Stimulated activated naive B cell treated with anti-CD40 and anti-IgM and Interleukin-4, amounts not matched to agents 10 μg/mL and 1 μg/mL and 100 μg/mL, for 72 hours (primary cell): ENCODE data around the gene OPRD1.
"Not testable (repeated sequence)": the region's sequence is repeated elsewhere in the genome, so short reads cannot be mapped to it uniquely, and the experiment has no call there.

Experiments
- ATAC-seq, 2 donors: fragments of 150-1000 bp; cut with Tn5 transposase; replicated peaks; 2 replicates each; pipeline ENCODE4 v1.10.0; 2021; ENCODE audit warnings: moderate library complexity in 1 of 2
- DNase-seq: peaks from one replicate; pipeline ENCODE4 v3.0.0; 2021
- H3K27ac Mint-ChIP-seq: one replicate; pipeline ENCODE4 v1.8.0; 2022; ENCODE audit warnings: mild to moderate bottlenecking, mixed read lengths
- H3K27me3 Mint-ChIP-seq, 2 donors: one replicate each; pipeline ENCODE4 v1.8.0; 2022; ENCODE audit warnings: mixed read lengths in 2 of 2
- H3K36me3 Mint-ChIP-seq, 2 donors: one replicate each; pipeline ENCODE4 v1.8.0; 2022; ENCODE audit warnings: mixed read lengths in 2 of 2, mild to moderate bottlenecking in 1 of 2
- H3K4me1 Mint-ChIP-seq, 2 donors: one replicate each; pipeline ENCODE4 v1.8.0; 2022; ENCODE audit warnings: mixed read lengths in 2 of 2, mild to moderate bottlenecking in 1 of 2
- H3K4me3 Mint-ChIP-seq, 2 donors: one replicate each; pipeline ENCODE4 v1.8.0; 2022; ENCODE audit warnings: mild to moderate bottlenecking in 2 of 2, mixed read lengths in 2 of 2, moderate library complexity in 1 of 2
- H3K9me3 Mint-ChIP-seq, 2 donors: one replicate each; pipeline ENCODE4 v1.8.0; 2022; ENCODE audit warnings: mixed read lengths in 2 of 2, mild to moderate bottlenecking in 1 of 2

Gene OPRD1

DNA sequence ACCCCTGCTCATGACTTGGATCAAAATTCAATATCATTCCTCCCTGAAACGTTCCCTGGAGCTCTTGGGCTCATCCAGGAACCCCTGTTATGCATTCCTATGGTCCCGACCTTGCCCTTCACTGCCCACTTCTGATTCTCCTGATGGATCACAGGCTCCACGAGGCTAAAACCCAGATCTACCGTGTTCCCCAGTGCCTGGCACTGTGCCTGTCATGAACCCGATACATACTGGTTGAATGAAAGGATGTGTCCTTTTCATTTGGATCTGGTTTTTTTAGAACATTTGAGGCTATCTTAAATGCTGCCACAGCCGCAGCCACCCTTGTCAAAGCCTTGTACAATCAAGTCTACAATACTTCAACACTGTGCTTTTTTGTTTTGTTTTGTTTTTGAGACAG, 22.2 kb upstream of the OPRD1 start:
- H3K4me3 Mint-ChIP-seq, result no peak overlapping the region
- H3K4me1 Mint-ChIP-seq, result peaks cover 4 to 10% of the 10 kb centered on the region in 2 donors
- no peak for DNase-seq
- no peak for ATAC-seq
- no peaks in the 10 kb centered on the region for H3K36me3 Mint-ChIP-seq
- H3K27ac Mint-ChIP-seq, result no peak overlapping the region
- H3K9me3 Mint-ChIP-seq, result no peaks in the 10 kb centered on the region
- H3K27me3 Mint-ChIP-seq, result peaks cover 3 to 5% of the 10 kb centered on the region in 2 donors

DNA sequence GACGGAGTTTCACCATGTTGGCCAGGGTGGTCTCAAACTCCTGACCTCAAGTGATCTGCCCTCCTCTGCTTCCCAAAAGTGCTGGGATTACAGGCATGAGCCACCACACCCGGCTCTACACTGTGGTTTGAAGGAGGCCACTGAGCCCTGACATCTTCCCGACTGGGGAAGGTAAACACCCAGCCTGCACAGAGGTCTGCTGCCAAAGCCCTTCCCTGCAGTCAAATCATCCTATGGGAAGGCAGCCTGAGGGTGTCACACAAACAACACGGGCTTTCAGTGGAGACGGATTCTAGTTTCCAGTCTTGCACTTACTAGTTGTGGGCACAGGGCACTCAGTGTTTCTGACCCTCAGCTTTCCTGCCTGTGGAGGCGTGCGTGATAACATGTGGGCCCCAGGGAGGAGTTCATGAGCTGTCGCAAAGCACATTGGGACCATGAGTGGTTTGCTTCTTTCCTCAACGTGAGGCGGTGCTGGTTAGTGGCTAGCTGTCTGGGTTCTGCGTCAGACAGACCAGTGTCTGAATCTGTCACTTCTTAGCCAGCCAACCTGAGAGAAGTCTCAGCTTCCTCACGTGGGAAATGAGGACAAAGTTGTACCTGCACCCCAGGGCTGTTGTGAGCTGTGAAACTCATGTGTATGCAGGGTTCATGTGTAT, 21.5 kb upstream of the OPRD1 start:
- Mint-ChIP-seq H3K9me3 (no peaks in the 10 kb centered on the region), H3K27me3 (peaks cover 3 to 11% of the 10 kb centered on the region in 2 donors), H3K4me1 (peaks cover 3 to 4% of the 10 kb centered on the region in 2 donors), H3K4me3 (no peak overlapping the region), H3K36me3 (no peaks in the 10 kb centered on the region), H3K27ac (no peak overlapping the region)
- ATAC-seq (no peak), DNase-seq (no peak)

DNA sequence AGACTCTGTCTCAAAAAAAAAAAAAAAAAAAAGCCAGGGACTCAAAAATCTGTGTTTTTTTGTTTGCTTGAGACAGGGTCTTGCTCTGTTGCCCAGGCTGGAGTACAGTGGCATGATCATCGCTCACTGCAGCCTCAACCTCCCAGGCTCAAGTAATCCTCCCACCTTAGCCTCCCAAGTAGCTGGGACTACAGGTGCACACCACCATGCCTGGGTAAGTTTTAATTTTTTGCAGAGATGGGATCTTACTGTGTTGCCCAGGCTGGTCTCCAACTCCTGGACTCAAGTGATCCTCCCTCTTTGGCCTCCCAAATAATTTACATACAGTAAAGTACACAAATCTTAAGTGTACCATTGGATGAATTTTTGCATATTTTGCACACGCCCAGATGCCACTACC, 20.0 kb upstream of the OPRD1 start:
- not testable (repeated sequence) for ATAC-seq, H3K4me1 Mint-ChIP-seq, H3K36me3 Mint-ChIP-seq, H3K9me3 Mint-ChIP-seq, H3K4me3 Mint-ChIP-seq, DNase-seq, H3K27ac Mint-ChIP-seq
- peaks cover 11 to 20% of the 10 kb centered on the region in 2 donors for H3K27me3 Mint-ChIP-seq

DNA sequence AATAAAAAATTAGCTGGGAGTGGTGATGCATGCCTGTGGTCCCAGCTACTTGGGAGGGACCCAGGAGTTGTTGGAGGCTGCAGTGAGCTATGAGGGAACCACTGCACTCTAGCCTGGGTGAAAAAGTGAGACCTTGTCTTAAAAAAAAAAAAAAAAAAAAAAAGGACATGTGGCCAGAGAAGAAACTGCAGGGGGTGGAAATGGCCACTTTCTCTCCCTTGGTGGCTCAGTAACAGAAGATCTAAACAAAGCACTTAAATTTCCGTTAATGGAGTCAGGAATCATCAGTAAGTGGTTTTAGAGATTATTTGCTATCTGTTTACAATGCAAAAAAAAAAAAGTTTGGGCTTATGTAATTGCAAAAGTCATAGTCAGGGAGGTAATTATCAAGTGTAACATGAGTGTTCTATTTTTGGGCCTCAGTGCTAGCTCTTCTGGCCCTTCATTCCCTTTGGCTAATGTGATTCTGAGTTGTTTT, 19.3 kb upstream of the OPRD1 start:
- Mint-ChIP-seq H3K9me3 (no peaks in the 10 kb centered on the region), H3K36me3 (no peaks in the 10 kb centered on the region), H3K27ac (no peak overlapping the region), H3K27me3 (peaks cover 11 to 27% of the 10 kb centered on the region in 2 donors), H3K4me3 (no peak overlapping the region), H3K4me1 (no peaks in the 10 kb centered on the region)
- ATAC-seq (no peak), DNase-seq (no peak)

DNA sequence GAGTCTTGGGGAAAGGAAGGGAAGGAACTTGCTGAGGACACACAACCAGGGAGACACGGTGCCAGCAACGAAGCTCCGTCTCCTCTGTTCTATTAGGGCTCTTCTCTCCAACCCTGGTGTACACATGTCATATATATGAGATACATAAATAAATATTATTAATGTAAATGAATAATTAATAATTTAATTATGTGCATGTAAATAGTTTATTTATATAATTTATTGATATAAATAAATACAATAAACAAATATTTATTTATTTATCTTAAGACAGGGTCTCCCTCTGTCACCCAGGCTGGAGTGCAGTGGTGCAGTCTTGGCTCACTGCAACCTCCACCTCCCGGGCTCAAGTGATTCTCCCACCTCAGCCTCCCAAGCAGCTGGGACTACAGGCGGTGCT, 17.4 kb upstream of the OPRD1 start:
- not testable (repeated sequence) for DNase-seq, H3K4me1 Mint-ChIP-seq, H3K9me3 Mint-ChIP-seq, H3K36me3 Mint-ChIP-seq, H3K27ac Mint-ChIP-seq, H3K4me3 Mint-ChIP-seq, ATAC-seq
- peaks cover 19 to 27% of the 10 kb centered on the region in 2 donors for H3K27me3 Mint-ChIP-seq

DNA sequence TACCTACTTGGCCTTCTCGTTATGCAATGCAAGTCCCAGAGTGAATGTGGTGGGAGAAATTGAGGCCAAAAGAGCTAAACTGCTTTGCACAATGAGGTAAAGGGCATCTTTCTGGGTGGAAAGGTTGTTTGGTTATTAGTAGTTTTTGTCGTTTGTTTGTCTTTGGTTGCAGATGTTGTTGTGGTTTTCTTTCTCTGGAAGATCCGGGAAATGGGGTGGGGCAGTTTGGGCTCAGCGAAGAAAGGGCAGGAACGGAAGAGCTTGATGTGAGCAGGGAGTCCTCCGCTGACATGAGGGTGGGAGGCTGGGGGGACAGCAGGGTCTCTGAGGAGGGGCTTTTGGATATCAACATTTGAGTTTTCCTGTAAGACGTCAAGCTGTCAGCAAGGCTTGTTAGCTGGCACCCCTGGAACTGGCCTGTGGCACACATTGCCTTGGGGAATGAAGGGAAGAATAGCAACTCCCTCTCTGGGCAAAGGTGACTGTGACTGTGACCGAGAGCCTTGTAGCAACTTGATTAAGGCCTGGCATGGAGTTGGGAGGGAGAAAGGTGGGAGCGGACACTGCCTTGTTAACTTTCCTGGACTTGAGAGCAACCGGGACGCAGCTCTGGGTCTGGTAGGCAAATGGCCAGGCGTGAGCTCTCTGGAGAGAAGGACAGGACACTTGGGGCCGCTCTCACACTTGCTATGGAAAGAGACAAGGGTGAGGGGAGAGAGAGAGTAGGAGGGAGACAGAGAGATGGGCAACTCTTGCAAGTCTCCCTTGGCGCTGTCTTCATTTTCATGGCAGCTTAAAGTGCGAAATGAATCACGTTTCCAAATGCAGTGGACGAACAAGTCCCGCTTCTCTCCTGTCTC, 15.4 kb upstream of the OPRD1 start:
- Mint-ChIP-seq H3K4me3 (no peak overlapping the region), H3K36me3 (no peaks in the 10 kb centered on the region), H3K4me1 (no peaks in the 10 kb centered on the region), H3K27me3 (peaks cover 16 to 35% of the 10 kb centered on the region in 2 donors), H3K27ac (no peak overlapping the region), H3K9me3 (no peaks in the 10 kb centered on the region)
- ATAC-seq, result no peak
- no peak for DNase-seq

DNA sequence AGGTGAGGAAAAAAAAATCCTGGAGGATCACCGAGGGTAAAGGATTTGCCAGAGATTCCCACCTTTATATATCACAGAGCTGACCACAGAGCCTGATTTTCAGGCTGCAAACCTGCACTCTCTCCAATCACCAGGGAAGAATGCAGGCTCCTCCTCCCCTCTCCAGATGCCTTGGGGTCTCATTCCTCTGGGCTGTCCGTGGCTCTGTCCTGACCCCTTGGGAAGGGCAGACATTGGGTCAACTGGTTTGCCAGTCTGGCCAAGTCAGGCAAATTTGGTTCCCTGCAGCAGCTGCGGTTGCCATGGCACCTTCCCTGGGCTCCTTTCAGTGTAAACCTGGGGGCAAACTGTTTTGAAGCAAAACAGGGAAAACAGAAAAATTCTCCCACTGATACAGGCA, 11.6 kb upstream of the OPRD1 start:
- DNase-seq, result no peak
- Mint-ChIP-seq H3K27me3 (peaks cover 20 to 29% of the 10 kb centered on the region in 2 donors), H3K36me3 (no peaks in the 10 kb centered on the region), H3K4me1 (no peaks in the 10 kb centered on the region), H3K4me3 (no peak overlapping the region), H3K9me3 (peaks cover 0 to under 1% of the 10 kb centered on the region in 2 donors), H3K27ac (no peak overlapping the region)
- ATAC-seq, result no peak

DNA sequence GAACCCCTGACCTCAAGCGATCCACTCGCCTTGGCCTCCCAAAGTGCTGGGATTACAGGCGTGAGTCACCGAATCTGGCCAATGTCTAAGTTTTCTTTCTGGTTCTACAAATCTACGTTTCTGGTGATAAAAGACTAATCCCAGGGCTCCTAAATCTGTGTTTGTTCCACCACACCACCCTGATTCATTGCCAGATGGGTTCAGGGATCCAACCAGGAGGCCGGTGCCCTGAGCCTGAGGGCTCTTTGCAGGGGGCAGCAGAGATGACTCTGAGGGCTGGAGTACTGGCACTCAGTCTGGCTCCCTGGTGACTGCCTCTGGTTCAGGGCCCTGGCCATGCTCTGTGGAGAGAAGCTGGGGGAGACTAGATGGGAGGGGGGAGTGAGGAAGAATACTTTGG, 10.5 kb upstream of the OPRD1 start:
- ATAC-seq (no peak), DNase-seq (no peak)
- Mint-ChIP-seq H3K4me1 (no peaks in the 10 kb centered on the region), H3K9me3 (peaks cover 0 to 2% of the 10 kb centered on the region in 2 donors), H3K27me3 (peaks cover 16 to 32% of the 10 kb centered on the region in 2 donors), H3K27ac (no peak overlapping the region), H3K36me3 (no peaks in the 10 kb centered on the region), H3K4me3 (no peak overlapping the region)

DNA sequence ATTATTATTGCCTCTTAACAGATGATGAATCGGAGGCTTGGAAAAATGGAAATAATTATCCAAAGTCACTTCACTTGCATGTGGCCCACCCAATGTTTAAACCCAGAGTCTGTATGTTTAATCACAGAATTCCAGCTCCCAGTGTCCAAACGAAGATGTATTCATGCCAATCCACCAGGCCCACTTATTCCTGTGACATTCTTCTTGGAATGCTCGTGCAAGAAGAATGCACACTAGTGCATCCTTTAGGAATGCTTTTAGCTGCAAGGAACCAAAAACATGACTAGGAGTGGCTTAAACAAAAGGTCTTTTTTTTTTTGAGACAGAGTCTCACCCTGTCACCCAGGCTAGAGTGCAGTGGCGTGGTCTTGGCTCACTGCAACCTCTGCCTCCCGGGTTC, 8.9 kb upstream of the OPRD1 start:
- Mint-ChIP-seq H3K4me1 (no peaks in the 10 kb centered on the region), H3K4me3 (no peak overlapping the region), H3K27me3 (peaks cover 12 to 28% of the 10 kb centered on the region in 2 donors), H3K27ac (no peak overlapping the region), H3K9me3 (peaks cover 0 to 2% of the 10 kb centered on the region in 2 donors), H3K36me3 (no peaks in the 10 kb centered on the region)
- DNase-seq, result no peak
- ATAC-seq, result no peak

DNA sequence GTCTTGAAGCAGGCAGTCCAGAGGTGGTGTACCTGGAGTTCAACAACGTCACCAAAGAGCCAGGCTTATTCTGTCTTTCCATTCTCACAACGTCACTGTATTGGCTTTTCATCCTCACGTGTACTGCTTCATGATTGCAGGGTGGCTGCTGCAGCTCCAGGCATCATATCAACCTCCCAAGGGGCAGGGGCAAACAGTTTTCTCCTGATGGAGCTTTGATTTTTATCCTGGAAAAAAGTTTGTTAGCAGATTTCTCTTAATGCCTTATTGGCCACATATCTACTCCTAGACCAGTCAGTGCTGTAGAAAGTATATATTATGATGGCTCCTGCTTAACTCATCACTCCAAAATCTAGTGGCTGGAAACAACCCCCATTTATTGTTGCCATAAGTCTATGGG, 8.3 kb upstream of the OPRD1 start:
- H3K9me3 Mint-ChIP-seq, result peaks cover 0 to 2% of the 10 kb centered on the region in 2 donors
- H3K36me3 Mint-ChIP-seq, result no peaks in the 10 kb centered on the region
- no peak overlapping the region for H3K4me3 Mint-ChIP-seq
- H3K27me3 Mint-ChIP-seq, result peaks cover 10 to 28% of the 10 kb centered on the region in 2 donors
- no peak overlapping the region for H3K27ac Mint-ChIP-seq
- no peak for ATAC-seq
- no peak for DNase-seq
- no peaks in the 10 kb centered on the region for H3K4me1 Mint-ChIP-seq

DNA sequence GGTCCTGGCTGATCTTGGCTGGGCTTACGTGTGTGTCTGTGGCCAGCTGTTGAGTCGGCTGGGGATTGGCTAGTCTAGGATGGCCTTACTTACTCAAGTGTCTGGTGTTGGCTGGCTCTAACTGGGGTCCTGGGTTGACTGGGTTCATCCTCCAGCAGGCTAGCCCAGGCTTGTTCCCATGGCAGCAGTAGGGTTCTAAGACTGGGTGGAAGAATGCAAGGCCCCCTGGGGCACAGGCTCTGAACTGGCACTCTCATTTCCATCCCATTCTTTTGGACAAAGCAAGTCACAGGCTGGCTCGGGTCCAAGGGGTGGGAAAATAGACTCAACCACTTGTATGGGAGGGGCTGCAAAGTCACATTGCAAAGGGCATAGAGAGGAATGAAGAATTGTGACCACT, 7.9 kb upstream of the OPRD1 start:
- peaks cover 0 to 2% of the 10 kb centered on the region in 2 donors for H3K9me3 Mint-ChIP-seq
- H3K4me1 Mint-ChIP-seq, result no peaks in the 10 kb centered on the region

DNA sequence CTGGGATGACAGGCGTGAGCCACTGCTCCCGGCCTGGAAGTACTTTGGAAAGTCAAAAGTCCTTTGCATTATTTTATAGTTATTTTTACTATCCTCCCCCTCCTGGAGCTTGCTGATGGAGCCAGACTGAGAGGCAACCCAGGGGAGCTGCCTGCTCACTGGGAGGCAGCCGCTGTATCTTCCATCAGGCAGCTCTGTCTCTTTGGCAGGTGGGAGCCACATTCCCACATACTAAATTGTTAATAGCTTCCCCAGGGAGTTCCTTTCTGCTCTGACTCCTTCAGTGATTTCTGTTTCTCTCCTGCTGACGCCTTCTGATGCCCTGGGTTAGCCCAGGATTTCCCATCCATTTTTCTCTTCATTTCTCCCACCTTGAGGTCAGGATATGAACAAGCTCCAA, 4.9 kb upstream of the OPRD1 start:
- no peak for ATAC-seq
- Mint-ChIP-seq H3K4me3 (no peak overlapping the region), H3K4me1 (peaks cover 0 to 1% of the 10 kb centered on the region in 2 donors), H3K27me3 (peaks cover 17 to 36% of the 10 kb centered on the region in 2 donors), H3K9me3 (peaks cover 0 to 2% of the 10 kb centered on the region in 2 donors), H3K36me3 (no peaks in the 10 kb centered on the region), H3K27ac (no peak overlapping the region)
- no peak for DNase-seq

More for the DNA sequence above, 7.9 kb upstream of the OPRD1 start:
- Mint-ChIP-seq H3K36me3 (no peaks in the 10 kb centered on the region), H3K4me3 (no peak overlapping the region), H3K27me3 (peaks cover 6 to 28% of the 10 kb centered on the region in 2 donors), H3K27ac (no peak overlapping the region)
- ATAC-seq (no peak), DNase-seq (no peak)

DNA sequence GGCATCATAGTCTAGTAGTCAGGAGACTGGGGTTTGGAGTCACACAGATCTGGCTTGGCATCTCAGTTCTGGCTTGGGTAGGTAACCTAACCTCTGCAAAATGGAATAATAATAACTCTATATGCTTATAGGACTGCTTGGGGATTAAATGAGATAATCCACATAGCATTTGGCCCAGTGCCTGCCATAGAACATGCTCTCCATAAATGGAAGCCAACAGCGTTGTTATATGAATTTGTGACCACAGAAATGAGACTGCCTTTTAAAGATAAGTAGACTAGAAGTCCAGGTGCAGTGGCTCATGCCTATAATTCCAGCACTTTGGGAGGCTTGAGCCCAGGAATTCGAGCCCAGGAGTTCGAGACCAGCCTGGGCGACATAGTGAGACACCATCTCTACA, 4.0 kb upstream of the OPRD1 start:
- ATAC-seq (no peak), DNase-seq (no peak)
- Mint-ChIP-seq H3K27ac (no peak overlapping the region), H3K27me3 (peaks cover 23 to 42% of the 10 kb centered on the region in 2 donors), H3K4me1 (peaks cover 1 to 5% of the 10 kb centered on the region in 2 donors), H3K4me3 (no peak overlapping the region), H3K36me3 (no peaks in the 10 kb centered on the region), H3K9me3 (peaks cover 0 to 2% of the 10 kb centered on the region in 2 donors)

DNA sequence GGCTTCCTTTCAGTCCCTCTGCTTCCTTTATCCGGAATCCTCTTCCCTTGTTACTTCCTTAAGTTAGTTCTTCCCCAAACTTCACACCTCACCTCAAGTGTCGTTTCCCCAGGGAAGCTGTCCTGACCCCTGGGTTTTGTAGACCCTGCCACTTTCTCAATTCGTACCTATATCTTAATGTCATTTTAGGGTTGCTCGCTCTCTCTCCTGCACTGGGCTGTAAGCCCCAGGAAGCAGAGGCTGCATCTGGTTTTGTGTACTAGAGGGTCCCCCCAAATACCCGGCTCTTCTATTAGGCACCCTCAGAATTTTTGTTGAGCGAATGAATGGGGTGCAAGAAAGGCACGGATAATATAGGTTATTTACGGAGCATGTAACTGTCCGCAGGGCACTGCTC, 603 bp upstream of the OPRD1 start:
- peaks cover 49 to 65% of the 10 kb centered on the region in 2 donors for H3K27me3 Mint-ChIP-seq
- H3K4me1 Mint-ChIP-seq, result peaks cover 1 to 5% of the 10 kb centered on the region in 2 donors
- no peak for ATAC-seq

More for the DNA sequence above, 603 bp upstream of the OPRD1 start:
- H3K27ac Mint-ChIP-seq, result no peak overlapping the region
- H3K9me3 Mint-ChIP-seq, result no peaks in the 10 kb centered on the region
- DNase-seq, result no peak
- no peak overlapping the region for H3K4me3 Mint-ChIP-seq
- no peaks in the 10 kb centered on the region for H3K36me3 Mint-ChIP-seq
